Measurements from ENCODE around the gene RNU7-1. TPM values are rescaled to one million over a fixed set of nuclear protein-coding genes. Genes with fewer than 3 reads are reported as not detected.
A peak's percentile ranks its signal among the peaks of the same experiment; 100 is the strongest.

The RNU7-1 gene
- polyA plus RNA-seq, 4 donors, result 3.6 TPM; not detected in 3

- no peak for DNase-seq (ENCODE audit: low read depth in 4 of 4, low spot score in 2 of 4)
Observed at GRCh38 chr12:6936636-6937480, 6.8 kb upstream of the RNU7-1 start.

GRCh38 chr12:6937481-6938352 is 5.9 kb upstream of the RNU7-1 start:
- peak in 3 of 4 donors; percentile 81 to 90 (median 87) for DNase-seq (ENCODE audit: low read depth in 4 of 4, low spot score in 2 of 4)

DNA sequence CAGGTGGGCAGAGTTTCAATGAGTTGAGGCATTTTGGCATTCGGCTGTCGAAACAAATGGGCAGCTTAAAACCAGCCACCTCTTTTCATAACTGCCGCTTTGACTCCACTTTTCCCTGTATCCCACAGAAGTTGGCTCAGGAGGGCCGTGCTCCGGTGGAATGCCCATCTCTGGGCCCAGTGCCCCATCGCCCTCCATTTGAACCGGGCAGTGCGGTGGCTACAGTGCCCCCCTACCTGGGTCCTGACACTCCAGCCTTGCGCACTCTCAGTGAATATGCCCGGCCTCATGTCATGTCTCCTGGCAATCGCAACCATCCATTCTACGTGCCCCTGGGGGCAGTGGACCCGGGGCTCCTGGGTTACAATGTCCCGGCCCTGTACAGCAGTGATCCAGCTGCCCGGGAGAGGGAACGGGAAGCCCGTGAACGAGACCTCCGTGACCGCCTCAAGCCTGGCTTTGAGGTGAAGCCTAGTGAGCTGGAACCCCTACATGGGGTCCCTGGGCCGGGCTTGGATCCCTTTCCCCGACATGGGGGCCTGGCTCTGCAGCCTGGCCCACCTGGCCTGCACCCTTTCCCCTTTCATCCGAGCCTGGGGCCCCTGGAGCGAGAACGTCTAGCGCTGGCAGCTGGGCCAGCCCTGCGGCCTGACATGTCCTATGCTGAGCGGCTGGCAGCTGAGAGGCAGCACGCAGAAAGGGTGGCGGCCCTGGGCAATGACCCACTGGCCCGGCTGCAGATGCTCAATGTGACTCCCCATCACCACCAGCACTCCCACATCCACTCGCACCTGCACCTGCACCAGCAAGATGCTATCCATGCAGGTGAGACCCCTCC is 5.0 kb upstream of the RNU7-1 start:
- DNase-seq (ENCODE audit: low read depth in 4 of 4, low spot score in 2 of 4), result no peak

GRCh38 chr12:6939191-6939540 is 4.5 kb upstream of the RNU7-1 start:
- no peak for DNase-seq (ENCODE audit: low read depth in 4 of 4, low spot score in 2 of 4)

DNA sequence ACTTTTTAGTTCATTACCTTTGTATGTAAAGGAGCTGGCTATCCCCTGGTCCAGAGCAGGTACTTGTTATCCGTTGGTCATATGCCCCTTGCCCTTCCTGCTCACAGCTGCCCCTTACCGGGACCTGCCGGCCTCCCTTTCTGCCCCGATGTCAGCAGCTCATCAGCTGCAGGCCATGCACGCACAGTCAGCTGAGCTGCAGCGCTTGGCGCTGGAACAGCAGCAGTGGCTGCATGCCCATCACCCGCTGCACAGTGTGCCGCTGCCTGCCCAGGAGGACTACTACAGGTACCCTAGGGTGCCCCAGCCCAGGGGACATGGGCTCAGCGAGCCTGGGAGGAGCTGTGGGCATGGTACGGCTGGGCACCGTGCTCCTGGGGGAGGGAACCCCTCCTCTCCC is 2.3 kb upstream of the RNU7-1 start:
- DNase-seq (ENCODE audit: low read depth in 4 of 4, low spot score in 2 of 4), result no peak

DNA sequence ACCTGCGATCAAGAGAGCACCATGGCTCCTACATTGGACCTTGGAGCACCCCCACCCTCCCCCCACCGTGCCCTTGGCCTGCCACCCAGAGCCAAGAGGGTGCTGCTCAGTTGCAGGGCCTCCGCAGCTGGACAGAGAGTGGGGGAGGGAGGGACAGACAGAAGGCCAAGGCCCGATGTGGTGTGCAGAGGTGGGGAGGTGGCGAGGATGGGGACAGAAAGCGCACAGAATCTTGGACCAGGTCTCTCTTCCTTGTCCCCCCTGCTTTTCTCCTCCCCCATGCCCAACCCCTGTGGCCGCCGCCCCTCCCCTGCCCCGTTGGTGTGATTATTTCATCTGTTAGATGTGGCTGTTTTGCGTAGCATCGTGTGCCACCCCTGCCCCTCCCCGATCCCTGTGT is 1.8 kb upstream of the RNU7-1 start:
- DNase-seq (ENCODE audit: low read depth in 4 of 4, low spot score in 2 of 4), result no peak

DNA sequence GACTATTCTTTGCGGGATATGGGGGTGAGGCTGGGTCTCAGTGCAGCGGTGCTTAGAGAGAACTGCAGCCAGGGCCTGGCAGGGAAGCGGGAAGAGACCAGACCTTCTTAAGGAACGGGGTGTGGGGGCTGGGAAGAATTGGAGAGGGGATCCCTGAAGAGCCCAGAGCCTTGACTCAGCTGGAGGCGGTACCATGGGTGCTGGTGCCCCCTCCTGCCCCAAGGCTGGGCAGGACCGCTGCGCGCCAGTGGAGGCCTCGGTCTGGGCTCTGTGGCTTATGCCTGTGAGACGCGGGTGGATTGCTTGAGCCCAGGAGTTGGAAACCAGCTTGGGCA is 1.3 kb upstream of the RNU7-1 start:
- no peak for DNase-seq (ENCODE audit: low read depth in 4 of 4, low spot score in 2 of 4)

DNA sequence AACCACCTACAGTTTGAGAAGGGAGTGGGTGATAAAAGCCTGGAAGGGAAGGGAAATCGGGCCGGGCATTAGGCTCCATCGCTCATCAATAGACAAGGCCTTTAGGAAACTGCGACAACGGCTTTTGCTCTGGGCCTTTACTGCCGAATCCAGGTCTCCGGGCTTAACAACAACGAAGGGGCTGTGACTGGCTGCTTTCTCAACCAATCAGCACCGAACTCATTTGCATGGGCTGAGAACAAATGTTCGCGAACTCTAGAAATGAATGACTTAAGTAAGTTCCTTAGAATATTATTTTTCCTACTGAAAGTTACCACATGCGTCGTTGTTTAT is 261 bp upstream of the RNU7-1 start:
- peak in 3 of 4 donors; percentile 76 to 88 (median 84) for DNase-seq (ENCODE audit: low read depth in 4 of 4, low spot score in 2 of 4)

- peak in 3 of 4 donors; percentile 73 to 86 (median 84) for DNase-seq (ENCODE audit: low read depth in 4 of 4, low spot score in 2 of 4)
Observed at GRCh38 chr12:6944381-6945186, 968 bp downstream of the RNU7-1 start.

DNA sequence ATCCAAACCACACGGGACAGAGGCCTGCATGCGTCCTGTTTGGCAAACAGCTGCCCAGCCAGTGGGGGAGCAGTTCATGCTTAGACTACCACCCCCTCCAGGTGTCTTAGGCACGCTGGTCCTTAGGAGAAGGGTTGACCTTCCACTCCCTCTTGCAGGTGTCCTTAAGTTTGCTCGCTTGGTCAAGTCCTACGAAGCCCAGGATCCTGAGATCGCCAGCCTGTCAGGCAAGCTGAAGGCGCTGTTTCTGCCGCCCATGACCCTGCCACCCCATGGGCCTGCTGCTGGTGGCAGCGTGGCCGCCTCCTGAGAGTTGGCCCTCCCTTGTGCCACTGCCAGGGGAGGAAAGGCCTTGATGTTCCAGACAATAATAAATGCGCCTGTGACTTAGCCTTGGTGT is 2.0 kb downstream of the RNU7-1 start:
- DNase-seq (ENCODE audit: low read depth in 4 of 4, low spot score in 2 of 4), result no peak

DNA sequence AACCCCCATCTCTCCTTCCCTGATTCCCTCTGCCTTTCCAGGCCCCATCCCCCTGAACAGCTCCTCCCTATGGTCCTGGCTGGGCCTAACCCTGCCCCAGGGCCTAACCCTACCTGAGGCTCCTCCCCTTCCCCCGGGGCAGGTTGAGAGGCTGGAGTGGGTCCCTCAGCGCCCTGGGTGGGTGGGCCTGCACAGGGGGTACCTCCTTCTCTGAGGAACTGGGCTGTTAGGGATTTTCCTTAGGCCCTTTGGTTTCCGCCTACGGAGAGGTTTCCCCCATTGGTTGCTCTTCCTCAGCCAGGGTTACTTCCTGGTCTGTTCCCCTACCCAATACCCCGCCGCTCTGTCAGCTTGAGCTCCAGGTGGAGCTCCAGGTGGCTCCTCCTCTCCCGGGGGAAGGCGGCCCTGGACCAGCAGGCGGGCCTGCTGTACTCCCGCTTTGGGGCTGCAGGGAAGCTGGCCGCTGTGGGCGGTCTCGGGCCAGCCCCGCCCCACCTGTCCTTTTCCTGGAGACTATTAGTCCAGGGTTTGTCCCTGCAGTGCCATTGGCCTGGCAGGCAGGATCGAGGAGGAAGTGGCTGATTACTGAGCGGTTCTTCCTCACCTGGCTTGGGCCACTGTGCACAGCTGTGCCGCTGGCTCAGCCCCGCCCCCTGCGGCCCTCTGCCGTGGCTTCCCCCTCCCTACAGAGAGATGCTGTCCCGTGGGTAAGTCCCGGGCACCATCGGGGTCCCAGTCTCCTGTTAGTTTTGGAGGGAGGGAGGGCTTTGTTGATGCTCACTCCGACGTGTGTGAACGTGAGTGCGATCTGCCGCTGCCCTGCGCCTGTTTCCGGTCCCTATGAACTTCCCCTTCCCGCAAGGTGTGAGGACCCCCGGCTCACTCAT is 2.7 kb downstream of the RNU7-1 start:
- DNase-seq (ENCODE audit: low read depth in 4 of 4, low spot score in 2 of 4), result peak in 1 of 4 donors; percentile 64

- DNase-seq (ENCODE audit: low read depth in 4 of 4, low spot score in 2 of 4), result no peak
Observed at GRCh38 chr12:6946920-6947374, 3.3 kb downstream of the RNU7-1 start.

GRCh38 chr12:6947615-6948014 is 4.0 kb downstream of the RNU7-1 start:
- DNase-seq (ENCODE audit: low read depth in 4 of 4, low spot score in 2 of 4), result no peak

DNA sequence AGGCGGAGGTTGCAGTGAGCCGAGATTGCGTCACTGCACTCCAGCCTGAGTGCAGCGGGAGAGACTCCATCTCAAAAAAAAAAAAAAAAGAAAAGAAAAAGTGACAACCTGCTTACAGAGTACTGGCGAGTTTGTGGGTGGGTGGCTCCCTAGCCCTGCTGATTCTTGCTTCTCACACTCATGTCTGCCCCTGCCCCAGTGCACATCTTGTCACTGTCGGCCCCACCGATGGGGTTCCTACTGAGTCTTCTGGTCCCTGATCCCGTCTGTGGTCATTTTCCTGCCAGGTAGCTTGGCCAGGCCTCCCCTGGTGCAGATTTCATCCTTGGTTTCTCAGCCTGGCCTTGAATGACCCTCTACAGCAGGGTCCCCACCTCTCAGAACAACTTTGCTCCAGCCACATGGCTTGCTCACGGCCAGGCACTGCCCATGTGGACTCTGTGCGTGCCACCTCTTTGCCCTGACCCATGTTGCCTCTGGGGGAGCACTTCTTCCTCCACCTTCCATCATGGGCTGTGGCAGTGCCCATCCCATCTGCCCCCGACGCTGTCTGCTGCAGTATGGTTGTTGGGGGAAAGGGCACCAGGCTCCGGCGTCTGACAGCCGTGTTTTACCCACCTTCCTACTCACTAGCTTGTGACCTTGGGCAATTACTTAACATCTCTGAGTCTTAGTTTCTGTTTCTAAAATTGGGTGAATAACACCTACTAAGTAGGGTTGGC is 5.4 kb downstream of the RNU7-1 start:
- no peak for DNase-seq (ENCODE audit: low read depth in 4 of 4, low spot score in 2 of 4)

GRCh38 chr12:6950401-6950801 is 6.8 kb downstream of the RNU7-1 start:
- no peak for DNase-seq (ENCODE audit: low read depth in 4 of 4, low spot score in 2 of 4)

GRCh38 chr12:6950811-6951540 is 7.4 kb downstream of the RNU7-1 start, which contains the start of gene PTPN6:
PTPN6 (plus strand) TSS chr12:6951356; CDS start chr12:6951513, 157 bp downstream.
- DNase-seq (ENCODE audit: low read depth in 4 of 4, low spot score in 2 of 4), result no peak

DNA sequence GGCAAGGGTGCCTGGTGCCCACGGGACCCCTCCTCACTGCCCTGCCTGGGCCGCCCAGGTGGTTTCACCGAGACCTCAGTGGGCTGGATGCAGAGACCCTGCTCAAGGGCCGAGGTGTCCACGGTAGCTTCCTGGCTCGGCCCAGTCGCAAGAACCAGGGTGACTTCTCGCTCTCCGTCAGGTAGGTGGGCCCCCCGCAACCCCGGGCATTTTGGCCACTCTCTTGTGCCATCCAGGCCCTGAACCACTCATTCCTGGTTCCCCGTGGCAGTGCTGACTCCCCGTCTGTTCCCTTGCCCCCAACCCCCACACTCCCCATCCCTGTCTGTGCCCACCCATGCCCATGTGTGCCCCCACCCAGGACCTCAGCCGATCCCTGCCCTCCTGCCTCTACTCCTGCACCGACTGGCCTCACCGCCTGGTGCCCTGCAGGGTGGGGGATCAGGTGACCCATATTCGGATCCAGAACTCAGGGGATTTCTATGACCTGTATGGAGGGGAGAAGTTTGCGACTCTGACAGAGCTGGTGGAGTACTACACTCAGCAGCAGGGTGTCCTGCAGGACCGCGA is 8.0 kb downstream of the RNU7-1 start:
- DNase-seq (ENCODE audit: low read depth in 4 of 4, low spot score in 2 of 4), result no peak

Data from left renal cortex interstitium (tissue), 4 donors.